Activated CD8-positive, alpha-beta memory T cell treated with anti-CD3 and anti-CD28 coated beads, Interleukin-2, amount 10 ng/mL, durations not matched to agents 7 days and 5 days (primary cell): ENCODE data around the gene CCNK. TPM values are rescaled to one million over a fixed set of nuclear protein-coding genes. Genes with fewer than 3 reads are reported as not detected.

Experiments used
- ATAC-seq: fragments of 150-1000 bp; cut with Tn5 transposase; one replicate; pipeline ENCODE4 v1.10.0; 2021; ENCODE audit warnings: moderate library complexity
- CTCF ChIA-PET: fragments of 350-600 bp; sonication (Branson Sonifier 250); formaldehyde crosslinking; loops from one replicate; lab custom pipeline; 2021; ENCODE audit warnings: antibody characterized with exemption; lab: Charles Lee
- DNase-seq: peaks from one replicate; pipeline ENCODE4 v3.0.0-alpha.2; 2020
- H3K27ac Mint-ChIP-seq: one replicate; pipeline ENCODE4 v1.8.0; 2021; ENCODE audit warnings: mild to moderate bottlenecking, mixed read lengths
- H3K27me3 Mint-ChIP-seq: one replicate; pipeline ENCODE4 v1.8.0; 2021; ENCODE audit warnings: mixed read lengths
- H3K36me3 Mint-ChIP-seq: one replicate; pipeline ENCODE4 v1.8.0; 2021; ENCODE audit warnings: mild to moderate bottlenecking, mixed read lengths
- H3K4me1 Mint-ChIP-seq: one replicate; pipeline ENCODE4 v1.8.0; 2021; ENCODE audit warnings: mixed read lengths
- H3K4me3 Mint-ChIP-seq: one replicate; pipeline ENCODE4 v1.8.0; 2021; ENCODE audit warnings: mild to moderate bottlenecking, moderate library complexity, mixed read lengths
- H3K9me3 Mint-ChIP-seq: one replicate; pipeline ENCODE4 v1.8.0; 2022; ENCODE audit warnings: low read depth, mixed read lengths
- total RNA-seq, 2 experiments: library from RNA; stranded (reverse); gene quantifications; one replicate each; pipeline ENCODE4 v1.2.3, GENCODE V29; 2021

The CCNK gene
- total RNA-seq, 2 experiments from 2014 or later: 82.9 to 84.3 TPM

- Mint-ChIP-seq H3K27me3 (no peaks in the 10 kb centered on the region), H3K27ac (no peak overlapping the region), H3K36me3 (no peaks in the 10 kb centered on the region), H3K4me1 (no peaks in the 10 kb centered on the region), H3K9me3 (no peaks in the 10 kb centered on the region), H3K4me3 (no peak overlapping the region)
- DNase-seq (no peak), ATAC-seq (no peak)
- CTCF ChIA-PET: no interaction called here
Measured at GRCh38 chr14:99554184-99554583, 73.0 kb downstream of the CCNK start.

- Mint-ChIP-seq H3K27ac (no peak overlapping the region), H3K9me3 (no peaks in the 10 kb centered on the region), H3K4me1 (no peaks in the 10 kb centered on the region), H3K4me3 (no peak overlapping the region), H3K27me3 (no peaks in the 10 kb centered on the region), H3K36me3 (no peaks in the 10 kb centered on the region)
- ATAC-seq (no peak), DNase-seq (no peak)
- CTCF ChIA-PET: interaction anchor here (1.0 kb wide), 1 partner anchor 36 kb away, joined by 5 read pairs; no protein-coding TSS in a partner anchor
Measured at GRCh38 chr14:99554757-99555531, 73.7 kb downstream of the CCNK start.

DNA sequence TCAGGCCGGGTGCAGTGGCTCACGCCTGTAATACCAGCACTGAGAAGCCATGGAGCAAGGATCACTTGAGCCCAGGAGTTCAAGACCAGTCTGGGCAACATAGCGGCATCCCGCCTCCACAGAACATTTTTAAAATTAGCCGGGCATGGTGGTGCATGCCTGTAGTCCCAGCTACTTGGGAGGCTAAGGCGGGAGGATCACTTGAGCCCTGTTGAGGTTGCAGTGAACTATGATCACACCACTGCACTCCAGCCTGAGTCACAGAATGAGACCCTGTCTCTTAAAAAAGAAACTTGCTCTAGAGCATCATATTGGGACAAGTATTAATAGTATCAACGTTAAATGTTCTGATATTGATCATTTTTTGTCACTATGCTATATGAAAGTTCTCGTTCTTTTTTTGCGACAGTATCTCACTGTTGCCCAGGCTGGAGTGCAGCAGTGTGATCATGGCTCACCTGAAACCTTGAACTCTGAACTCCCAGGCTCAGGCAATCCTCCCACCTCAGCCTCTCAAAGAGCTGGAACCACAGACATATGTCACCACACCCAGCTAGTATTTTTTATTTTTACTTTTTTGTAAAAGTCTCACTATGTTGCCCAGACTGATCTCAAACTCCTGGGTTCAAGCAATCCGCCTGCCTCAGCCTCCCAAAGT is 75.1 kb downstream of the CCNK start:
- ATAC-seq (no peak), DNase-seq (no peak)
- Mint-ChIP-seq H3K36me3 (no peaks in the 10 kb centered on the region), H3K27me3 (no peaks in the 10 kb centered on the region), H3K4me3 (no peak overlapping the region), H3K27ac (no peak overlapping the region), H3K9me3 (no peaks in the 10 kb centered on the region), H3K4me1 (no peaks in the 10 kb centered on the region)
- CTCF ChIA-PET: no interaction called here

GRCh38 chr14:99559286-99559990 is 78.2 kb downstream of the CCNK start:
- H3K4me3 Mint-ChIP-seq: no peak overlapping the region
- H3K4me1 Mint-ChIP-seq: no peaks in the 10 kb centered on the region
- no peaks in the 10 kb centered on the region for H3K9me3 Mint-ChIP-seq
- no peak for ATAC-seq
- CTCF ChIA-PET: no interaction called here
- H3K36me3 Mint-ChIP-seq: no peaks in the 10 kb centered on the region
- no peak overlapping the region for H3K27ac Mint-ChIP-seq
- no peaks in the 10 kb centered on the region for H3K27me3 Mint-ChIP-seq
- DNase-seq: no peak

DNA sequence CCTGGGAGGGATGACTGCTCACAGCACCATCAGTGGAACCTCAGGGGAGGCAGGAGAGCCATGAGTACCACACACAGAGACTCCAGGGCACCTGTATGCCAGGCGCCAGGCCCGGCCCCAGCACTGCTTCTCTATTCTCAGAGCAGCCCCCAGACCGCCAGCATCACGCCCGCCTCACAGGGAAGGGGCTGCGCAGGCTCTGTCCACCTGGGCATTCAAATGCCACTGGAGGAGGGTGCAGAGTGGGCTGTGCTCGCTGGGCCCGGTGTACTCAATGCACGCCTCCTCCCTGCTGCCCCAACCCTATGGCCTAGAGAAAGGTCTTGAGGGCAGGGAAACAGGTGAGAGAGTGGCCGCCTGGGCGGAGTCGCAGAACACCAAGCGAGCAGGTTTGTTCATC is 79.2 kb downstream of the CCNK start:
- no peaks in the 10 kb centered on the region for H3K9me3 Mint-ChIP-seq
- no peaks in the 10 kb centered on the region for H3K4me1 Mint-ChIP-seq
- no peaks in the 10 kb centered on the region for H3K36me3 Mint-ChIP-seq
- H3K27me3 Mint-ChIP-seq: no peaks in the 10 kb centered on the region
- CTCF ChIA-PET: no interaction called here
- ATAC-seq (no peak), DNase-seq (no peak)
- no peak overlapping the region for H3K27ac Mint-ChIP-seq
- H3K4me3 Mint-ChIP-seq: no peak overlapping the region

GRCh38 chr14:99560922-99561683 is 79.9 kb downstream of the CCNK start:
- CTCF ChIA-PET: no interaction called here
- ATAC-seq (no peak), DNase-seq (no peak)
- no peaks in the 10 kb centered on the region for H3K9me3 Mint-ChIP-seq
- H3K27me3 Mint-ChIP-seq: no peaks in the 10 kb centered on the region
- no peak overlapping the region for H3K27ac Mint-ChIP-seq
- H3K36me3 Mint-ChIP-seq: no peaks in the 10 kb centered on the region
- H3K4me1 Mint-ChIP-seq: no peaks in the 10 kb centered on the region
- no peak overlapping the region for H3K4me3 Mint-ChIP-seq

GRCh38 chr14:99561864-99562263 is 80.7 kb downstream of the CCNK start:
- CTCF ChIA-PET: no interaction called here
- Mint-ChIP-seq H3K27me3 (no peaks in the 10 kb centered on the region), H3K9me3 (no peaks in the 10 kb centered on the region), H3K27ac (no peak overlapping the region), H3K36me3 (no peaks in the 10 kb centered on the region), H3K4me3 (no peak overlapping the region), H3K4me1 (no peaks in the 10 kb centered on the region)
- no peak for DNase-seq
- ATAC-seq: no peak

Other genes with a start within 250 kb of the CCNK start
- gene BCL11B, start 209.2 kb upstream of the CCNK start, total RNA-seq: 10 to 100 TPM; 53.0 to 66.2 TPM
- gene SETD3, start 550 bp upstream of the CCNK start, total RNA-seq: 10 to 100 TPM; 53.9 to 61.4 TPM
- gene CCDC85C, start 122.8 kb downstream of the CCNK start, total RNA-seq: 1 to 10 TPM; 7.1 to 9.1 TPM
- gene HHIPL1, start 163.7 kb downstream of the CCNK start, total RNA-seq: under 1 TPM in 1 of 2 experiments, not detected in 1; 0.09 TPM
- gene CYP46A1, start 202.9 kb downstream of the CCNK start, total RNA-seq: under 1 TPM in 1 of 2 experiments, not detected in 1; 0.15 TPM